GM12878 (cell line): ENCODE data around the gene C1GALT1C1L. TPM values are rescaled to one million over a fixed set of nuclear protein-coding genes. Genes with fewer than 3 reads are reported as not detected.

Experiments
- ATAC-seq: fragments of 200-7000 bp; cut with Tn5 transposase; 3 replicates; pipeline ENCODE4 v1.9.1; 2020; ENCODE audit warnings: mild to moderate bottlenecking, moderate library complexity
- BruUV-seq: library from RNA; stranded (reverse); fragments of 400-500 nt; replicated peaks from 2 replicates; lab custom pipeline; 2021; lab: Mats Ljungman, UMichigan
- CTCF ChIA-PET: fragments of 300-600 bp; sonication (Branson Sonifier 250); formaldehyde crosslinking; extraction: SDS; loops from one replicate; lab custom pipeline; 2021; ENCODE audit warnings: inconsistent platforms; lab: Yijun Ruan, JAX
- POLR2A ChIA-PET: fragments of 350-600 bp; formaldehyde crosslinking; extraction: SDS; loops from one replicate; lab custom pipeline; 2021; ENCODE audit warnings: inconsistent platforms; lab: Charles Lee
- RAD21 ChIA-PET: fragments of 300-600 bp; sonication (Branson Sonifier 250); formaldehyde crosslinking; loops from one replicate; lab custom pipeline; 2023; ENCODE audit warnings: antibody characterized with exemption; ENCODE audit not compliant: unreplicated experiment; lab: Charles Lee
- SMC1A ChIA-PET: fragments of 300-600 bp; sonication (Branson Sonifier 250); formaldehyde crosslinking; loops from one replicate; lab custom pipeline; 2023; ENCODE audit not compliant: unreplicated experiment, uncharacterized antibody; lab: Charles Lee
- DNase-seq: peaks from one replicate; pipeline ENCODE4 v3.0.0-alpha.2; 2011; ENCODE audit warnings: low read depth, low spot score
- FAIRE-seq: peaks from 3 replicates; lab custom pipeline; 2011; peaks lifted over from hg19 to GRCh38; lab: Jason Lieb, UNC
- H2AFZ ChIP-seq: 2 replicates; pipeline ENCODE4 v1.6.0; 2011; ENCODE audit warnings: low read depth, low read length, control low read depth; ENCODE audit not compliant: control insufficient read depth
- H3K27ac ChIP-seq: 2 replicates; pipeline ENCODE4 v1.5.1; 2011; ENCODE audit warnings: control low read depth; ENCODE audit not compliant: control insufficient read depth, insufficient read depth
- H3K27me3 ChIP-seq, 2 experiments: replicated peaks in 1 of 2; 2 replicates each; pipeline versions ENCODE4 v1.6.0 to v1.6.1; 2011; ENCODE audit warnings: low read length in 1 of 2; ENCODE audit not compliant: control insufficient read depth in 2 of 2, insufficient read depth in 2 of 2
- H3K36me3 ChIP-seq, 2 experiments: 2 replicates each; pipeline ENCODE4 v1.5.1; 2011; ENCODE audit warnings: low read length in 1 of 2; ENCODE audit not compliant: control insufficient read depth in 2 of 2, insufficient read depth in 2 of 2
- H3K4me1 ChIP-seq: 2 replicates; pipeline ENCODE4 v1.6.1; 2011; ENCODE audit warnings: mild to moderate bottlenecking, low read length, moderate library complexity, mixed read lengths; ENCODE audit not compliant: control insufficient read depth, insufficient read depth
- H3K4me2 ChIP-seq: 2 replicates; pipeline ENCODE4 v1.6.0; 2011; ENCODE audit warnings: control low read depth; ENCODE audit not compliant: control insufficient read depth, insufficient read depth
- H3K4me3 ChIP-seq: fragments of 200-600 bp; sonication (generic); 2 replicates; pipeline ENCODE4 v1.5.1; 2016
- H3K79me2 ChIP-seq: 2 replicates; pipeline ENCODE4 v1.6.0; 2011; ENCODE audit warnings: low read length; ENCODE audit not compliant: control insufficient read depth, insufficient read depth
- H3K9ac ChIP-seq: 2 replicates; pipeline ENCODE4 v1.8.0; 2011; ENCODE audit warnings: low read length, control low read depth, mixed read lengths; ENCODE audit not compliant: control insufficient read depth, insufficient read depth
- H3K9me3 ChIP-seq: replicated peaks from 3 replicates; pipeline ENCODE4 v1.5.1; 2011; ENCODE audit warnings: mild to moderate bottlenecking, low read length; ENCODE audit not compliant: control insufficient read depth, insufficient read depth
- H4K20me1 ChIP-seq: 2 replicates; pipeline ENCODE4 v1.6.0; 2011; ENCODE audit not compliant: control insufficient read depth, insufficient read depth
- BCL11A ChIP-seq: IDR thresholded peaks from 2 replicates; pipeline ENCODE4 v1.6.1; 2011; ENCODE audit warnings: low read depth, low read length
- BHLHE40 ChIP-seq, 2 experiments: fragments of 450-650 bp in 1 of 2; IDR thresholded peaks; 2 replicates each; pipeline ENCODE4 v1.6.1; 2011 to 2017; ENCODE audit warnings: low read depth in 2 of 2, borderline replicate concordance in 1 of 2, improper control_type of control experiment in 1 of 2, low read length in 1 of 2, mild to moderate bottlenecking in 1 of 2
- CEBPB ChIP-seq, 2 experiments: fragments of 150-350 bp in 1 of 2; IDR thresholded peaks; 2 replicates each; pipeline ENCODE4 v1.6.1; 2012 to 2014; ENCODE audit warnings: low read depth in 2 of 2, low read length in 2 of 2, borderline replicate concordance in 1 of 2, inconsistent platforms in 1 of 2
- FOXM1 ChIP-seq: IDR thresholded peaks from 2 replicates; pipeline ENCODE4 v1.6.1; 2012; ENCODE audit warnings: low read depth, mild to moderate bottlenecking, inconsistent platforms, low read length, moderate library complexity
- NFXL1 ChIP-seq: fragments of 450-650 bp; IDR thresholded peaks from 2 replicates; pipeline ENCODE4 v1.6.1; 2017; ENCODE audit warnings: antibody characterized with exemption, mild to moderate bottlenecking, borderline replicate concordance
- PML ChIP-seq: IDR thresholded peaks from 2 replicates; pipeline ENCODE4 v1.6.1; 2012; ENCODE audit warnings: low read length, inconsistent platforms
- SMC3 ChIP-seq: IDR thresholded peaks from 2 replicates; pipeline ENCODE4 v1.6.1; 2011; ENCODE audit warnings: low read length, improper control_type of control experiment, borderline replicate concordance
- STAT1 ChIP-seq: fragments of 450-650 bp; conservative IDR thresholded peaks from 2 replicates; pipeline ENCODE4 v1.6.1; 2014; ENCODE audit warnings: antibody characterized with exemption, mild to moderate bottlenecking
- YY1 ChIP-seq: IDR thresholded peaks from 2 replicates; pipeline ENCODE4 v1.6.1; 2011; ENCODE audit warnings: low read depth, mild to moderate bottlenecking, low read length
- WGBS: methylation state at CpG from one replicate; pipeline ENCODE4 v1.1.6; 2016; ENCODE audit warnings: low lambda C conversion rate; ENCODE audit not compliant: insufficient replicate concordance, insufficient coverage; ENCODE audit errors: missing lambda C conversion rate; 5-methylcytosine and 5-hydroxymethylcytosine counted together
- in situ Hi-C: fragments of 300-500 bp; cut with MboI; formaldehyde crosslinking; loops from 9 replicates; pipeline ENCODE4 v1.14.3; 2018; ENCODE audit warnings: mixed read lengths
- intact Hi-C: fragments of 100-400 bp; cut with micrococcal nuclease; formaldehyde crosslinking; loops from one replicate; pipeline ENCODE4 v1.14.2; 2022; ENCODE audit not compliant: unreplicated experiment
- polyA plus RNA-seq, 11 experiments: library from polyadenylated mRNA; depleted of rRNA in 4 of 11; unstranded in 6 of 11; stranded (reverse) in 5 of 11; fragments of >200 nt; fragmentation: Nextera tagmentation in 4 of 11; fragmentation: Illumina TruSeq in 1 of 11; extraction: Ambion mirVana in 4 of 11; extraction: Trizol in 1 of 11; gene quantifications; 1 replicate in 1 of 11; 2 replicates in 10 of 11; pipeline versions ENCODE4 v1.2.1 to v1.2.3, GENCODE V29; 2011 to 2016; ENCODE audit warnings: inconsistent platforms in 2 of 11, missing spikeins in 2 of 11, low read depth in 1 of 11
- total RNA-seq, 4 experiments: library from RNA; depleted of rRNA in 3 of 4; stranded (reverse); fragments of >200 nt in 3 of 4; fragmentation: Illumina TruSeq in 1 of 4; extraction: Trizol in 1 of 4; gene quantifications; 2 replicates each; pipeline versions ENCODE4 v1.2.1 to v1.2.3, GENCODE V29; 2013 to 2021
- TF ChIP-seq, protein P1 (sequence below): fragments of 450-650 bp; IDR thresholded peaks from 2 replicates; pipeline ENCODE4 v1.6.1; 2018; ENCODE audit warnings: borderline replicate concordance, mild to moderate bottlenecking; ENCODE audit not compliant: partially characterized antibody
- TF ChIP-seq, protein P2 (sequence below): IDR thresholded peaks from 2 replicates; pipeline ENCODE4 v1.6.1; 2012; ENCODE audit warnings: low read depth, low read length, improper control_type of control experiment
- TF ChIP-seq, protein P3 (sequence below): fragments of 450-650 bp; IDR thresholded peaks from 2 replicates; pipeline ENCODE4 v1.6.1; 2017; ENCODE audit warnings: antibody characterized with exemption, mild to moderate bottlenecking, moderate library complexity

Gene C1GALT1C1L
- total and polyA plus RNA-seq, 10 of the 15 experiments (the other 5 are each of a cell fraction or from before 2014, with no cell fraction given) = not detected

DNA sequence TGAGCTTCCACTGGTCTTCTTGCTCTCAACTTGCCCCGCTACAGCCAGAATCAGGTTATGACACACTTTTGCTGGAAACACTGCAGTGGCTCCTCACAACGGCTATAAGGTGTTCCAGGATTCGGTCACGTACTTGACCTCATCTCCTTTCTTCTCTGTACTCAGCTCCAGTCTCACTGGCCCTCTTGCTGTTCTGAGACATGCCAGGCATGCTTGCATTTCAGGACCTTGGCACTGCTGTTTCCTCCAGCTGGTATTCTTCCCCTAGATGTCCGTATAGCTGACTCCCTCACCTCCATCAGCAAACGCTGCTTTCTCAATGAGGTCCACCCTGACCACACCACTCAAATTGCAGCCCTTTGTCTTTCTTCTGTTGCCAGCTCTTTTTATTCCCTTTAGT is 31.9 kb upstream of the C1GALT1C1L start:
- ATAC-seq (no peak), FAIRE-seq (no peak), DNase-seq (no peak)
- 85% methylated on average over 6 of the region's 6 CpGs for WGBS
- no TSS peak for BruUV-seq
- H4K20me1 ChIP-seq = no peaks in the 10 kb centered on the region
- H2AFZ ChIP-seq = no peak overlapping the region
- H3K9ac ChIP-seq = no peak overlapping the region
- ChIA-PET RAD21 (no interaction called here), SMC1A (no interaction called here), POLR2A (no interaction called here), CTCF (no interaction called here)
- H3K9me3 ChIP-seq = no peaks in the 10 kb centered on the region
- no peak overlapping the region for H3K27ac ChIP-seq
- H3K4me1 ChIP-seq = no peaks in the 10 kb centered on the region
- H3K79me2 ChIP-seq = no peaks in the 10 kb centered on the region
- no peak overlapping the region for H3K4me2 ChIP-seq
- TF ChIP-seq YY1 = no peak
- no peak for TF ChIP-seq BCL11A
- no peak for TF ChIP-seq CEBPB (IDR thresholded peaks at IDR 0.05; ENCODE audit: borderline replicate concordance in 1 of 2, low read depth in 2 of 2, low read length in 2 of 2)
- TF ChIP-seq PML = no peak
- no peak for TF ChIP-seq STAT1
- TF ChIP-seq SMC3 = no peak
- TF ChIP-seq, protein P1, sequence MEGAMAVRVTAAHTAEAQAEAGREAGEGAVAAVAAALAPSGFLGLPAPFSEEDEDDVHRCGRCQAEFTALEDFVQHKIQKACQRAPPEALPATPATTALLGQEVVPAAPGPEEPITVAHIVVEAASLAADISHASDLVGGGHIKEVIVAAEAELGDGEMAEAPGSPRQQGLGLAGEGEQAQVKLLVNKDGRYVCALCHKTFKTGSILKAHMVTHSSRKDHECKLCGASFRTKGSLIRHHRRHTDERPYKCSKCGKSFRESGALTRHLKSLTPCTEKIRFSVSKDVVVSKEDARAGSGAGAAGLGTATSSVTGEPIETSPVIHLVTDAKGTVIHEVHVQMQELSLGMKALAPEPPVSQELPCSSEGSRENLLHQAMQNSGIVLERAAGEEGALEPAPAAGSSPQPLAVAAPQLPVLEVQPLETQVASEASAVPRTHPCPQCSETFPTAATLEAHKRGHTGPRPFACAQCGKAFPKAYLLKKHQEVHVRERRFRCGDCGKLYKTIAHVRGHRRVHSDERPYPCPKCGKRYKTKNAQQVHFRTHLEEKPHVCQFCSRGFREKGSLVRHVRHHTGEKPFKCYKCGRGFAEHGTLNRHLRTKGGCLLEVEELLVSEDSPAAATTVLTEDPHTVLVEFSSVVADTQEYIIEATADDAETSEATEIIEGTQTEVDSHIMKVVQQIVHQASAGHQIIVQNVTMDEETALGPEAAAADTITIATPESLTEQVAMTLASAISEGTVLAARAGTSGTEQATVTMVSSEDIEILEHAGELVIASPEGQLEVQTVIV = no peak
- TF ChIP-seq, protein P2, sequence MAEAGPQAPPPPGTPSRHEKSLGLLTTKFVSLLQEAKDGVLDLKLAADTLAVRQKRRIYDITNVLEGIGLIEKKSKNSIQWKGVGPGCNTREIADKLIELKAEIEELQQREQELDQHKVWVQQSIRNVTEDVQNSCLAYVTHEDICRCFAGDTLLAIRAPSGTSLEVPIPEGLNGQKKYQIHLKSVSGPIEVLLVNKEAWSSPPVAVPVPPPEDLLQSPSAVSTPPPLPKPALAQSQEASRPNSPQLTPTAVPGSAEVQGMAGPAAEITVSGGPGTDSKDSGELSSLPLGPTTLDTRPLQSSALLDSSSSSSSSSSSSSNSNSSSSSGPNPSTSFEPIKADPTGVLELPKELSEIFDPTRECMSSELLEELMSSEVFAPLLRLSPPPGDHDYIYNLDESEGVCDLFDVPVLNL = no peak
- TF ChIP-seq FOXM1 = no peak
- TF ChIP-seq NFXL1 = no peak
- TF ChIP-seq BHLHE40 (IDR thresholded peaks at IDR 0.05; ENCODE audit: borderline replicate concordance in 1 of 2, low read depth in 2 of 2, low read length in 1 of 2) = no peak
- TF ChIP-seq, protein P3, sequence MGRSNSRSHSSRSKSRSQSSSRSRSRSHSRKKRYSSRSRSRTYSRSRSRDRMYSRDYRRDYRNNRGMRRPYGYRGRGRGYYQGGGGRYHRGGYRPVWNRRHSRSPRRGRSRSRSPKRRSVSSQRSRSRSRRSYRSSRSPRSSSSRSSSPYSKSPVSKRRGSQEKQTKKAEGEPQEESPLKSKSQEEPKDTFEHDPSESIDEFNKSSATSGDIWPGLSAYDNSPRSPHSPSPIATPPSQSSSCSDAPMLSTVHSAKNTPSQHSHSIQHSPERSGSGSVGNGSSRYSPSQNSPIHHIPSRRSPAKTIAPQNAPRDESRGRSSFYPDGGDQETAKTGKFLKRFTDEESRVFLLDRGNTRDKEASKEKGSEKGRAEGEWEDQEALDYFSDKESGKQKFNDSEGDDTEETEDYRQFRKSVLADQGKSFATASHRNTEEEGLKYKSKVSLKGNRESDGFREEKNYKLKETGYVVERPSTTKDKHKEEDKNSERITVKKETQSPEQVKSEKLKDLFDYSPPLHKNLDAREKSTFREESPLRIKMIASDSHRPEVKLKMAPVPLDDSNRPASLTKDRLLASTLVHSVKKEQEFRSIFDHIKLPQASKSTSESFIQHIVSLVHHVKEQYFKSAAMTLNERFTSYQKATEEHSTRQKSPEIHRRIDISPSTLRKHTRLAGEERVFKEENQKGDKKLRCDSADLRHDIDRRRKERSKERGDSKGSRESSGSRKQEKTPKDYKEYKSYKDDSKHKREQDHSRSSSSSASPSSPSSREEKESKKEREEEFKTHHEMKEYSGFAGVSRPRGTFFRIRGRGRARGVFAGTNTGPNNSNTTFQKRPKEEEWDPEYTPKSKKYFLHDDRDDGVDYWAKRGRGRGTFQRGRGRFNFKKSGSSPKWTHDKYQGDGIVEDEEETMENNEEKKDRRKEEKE = no peak
- intact Hi-C loops = no loop called here
- H3K27me3 ChIP-seq = no peaks in the 10 kb centered on the region
- in situ Hi-C loops = no loop called here
- no peak overlapping the region for H3K4me3 ChIP-seq
- H3K36me3 ChIP-seq = no peaks in the 10 kb centered on the region
